Keratinocyte (primary cell): ENCODE results near the gene BRAT1. TPM values are rescaled to one million over a fixed set of nuclear protein-coding genes. Genes with fewer than 3 reads are reported as not detected.

Source experiments
- DNase-seq: peaks from one replicate; pipeline ENCODE4 v3.0.0-alpha.2; 2011; ENCODE audit warnings: low read depth, missing footprints, low spot score
- FAIRE-seq: peaks from 2 replicates; lab custom pipeline; 2011; peaks lifted over from hg19 to GRCh38; lab: Jason Lieb, UNC
- H2AFZ ChIP-seq: 2 replicates; pipeline ENCODE4 v1.6.0; 2012; ENCODE audit warnings: low read length, control low read depth, inconsistent platforms; ENCODE audit not compliant: control insufficient read depth
- H3K27ac ChIP-seq: 2 replicates; pipeline ENCODE4 v1.5.1; 2011; ENCODE audit warnings: low read length; ENCODE audit not compliant: control insufficient read depth, insufficient read depth
- H3K27me3 ChIP-seq: 3 replicates; pipeline ENCODE4 v1.6.0; 2011; ENCODE audit warnings: low read length; ENCODE audit not compliant: control insufficient read depth, insufficient read depth; ENCODE audit errors: extremely low read depth
- H3K36me3 ChIP-seq, 2 experiments: 2 replicates in 1 of 2; 3 replicates in 1 of 2; pipeline ENCODE4 v1.5.1; 2011; ENCODE audit warnings: low read length in 2 of 2, mild to moderate bottlenecking in 1 of 2; ENCODE audit not compliant: control insufficient read depth in 2 of 2, insufficient read depth in 2 of 2; ENCODE audit errors: extremely low read depth in 1 of 2
- H3K4me1 ChIP-seq: 3 replicates; pipeline ENCODE4 v1.5.1; 2011; ENCODE audit warnings: low read length; ENCODE audit not compliant: control insufficient read depth, insufficient read depth; ENCODE audit errors: extremely low read depth
- H3K4me2 ChIP-seq: 3 replicates; pipeline ENCODE4 v1.6.0; 2011; ENCODE audit warnings: low read depth, low read length; ENCODE audit not compliant: control insufficient read depth, insufficient read depth; ENCODE audit errors: extremely low read depth
- H3K4me3 ChIP-seq, 3 experiments: fragments of 200-600 bp in 1 of 3; sonication (generic) in 1 of 3; 2 replicates in 2 of 3; 3 replicates in 1 of 3; pipeline ENCODE4 v1.5.1; 2011 to 2016; ENCODE audit warnings: low read length in 3 of 3, mild to moderate bottlenecking in 3 of 3, control low read depth in 2 of 3, inconsistent platforms in 1 of 3, low read depth in 1 of 3, mixed read lengths in 1 of 3, mixed run types in 1 of 3, moderate library complexity in 1 of 3; ENCODE audit not compliant: control insufficient read depth in 2 of 3, insufficient read depth in 2 of 3; ENCODE audit errors: extremely low read depth in 1 of 3
- H3K79me2 ChIP-seq: 2 replicates; pipeline ENCODE4 v1.6.0; 2012; ENCODE audit warnings: low read length; ENCODE audit not compliant: control insufficient read depth, insufficient read depth
- H3K9ac ChIP-seq: 3 replicates; pipeline ENCODE4 v1.6.0; 2011; ENCODE audit warnings: low read length; ENCODE audit not compliant: control insufficient read depth, insufficient read depth; ENCODE audit errors: extremely low read depth
- H3K9me1 ChIP-seq: 3 replicates; pipeline ENCODE4 v1.6.0; 2011; ENCODE audit warnings: low read length; ENCODE audit not compliant: control insufficient read depth, insufficient read depth; ENCODE audit errors: extremely low read depth
- H3K9me3 ChIP-seq: 2 replicates; pipeline ENCODE4 v1.5.1; 2012; ENCODE audit warnings: low read depth, low read length; ENCODE audit not compliant: control insufficient read depth
- H4K20me1 ChIP-seq: 3 replicates; pipeline ENCODE4 v1.6.0; 2011; ENCODE audit warnings: low read length; ENCODE audit not compliant: control insufficient read depth, insufficient read depth; ENCODE audit errors: extremely low read depth
- CTCF ChIP-seq, 3 experiments: IDR thresholded peaks in 1 of 3; conservative IDR thresholded peaks in 1 of 3; optimal IDR thresholded peaks in 1 of 3; 2 replicates in 2 of 3; 3 replicates in 1 of 3; pipeline versions ENCODE3 to v1.5.1; 2011; ENCODE audit warnings: low read length in 3 of 3, mild to moderate bottlenecking in 3 of 3, moderate library complexity in 2 of 3, control low read depth in 1 of 3, inconsistent platforms in 1 of 3; ENCODE audit not compliant: insufficient read depth in 2 of 3; ENCODE audit errors: extremely low read depth in 1 of 3
- EZH2 ChIP-seq: IDR thresholded peaks from one replicate; pipeline ENCODE4 v1.6.1; 2012; ENCODE audit warnings: inconsistent platforms, mild to moderate bottlenecking, low read length, moderate library complexity
- dilution Hi-C: fragments of 300-500 bp; cut with MboI; formaldehyde crosslinking; loops from one replicate; pipeline ENCODE4 v1.7.0; 2020; ENCODE audit warnings: low sequenced_read_pairs; ENCODE audit not compliant: extremely low pct_ligation_motif_present
- polyA plus RNA-seq, 5 experiments: library from polyadenylated mRNA; depleted of rRNA in 3 of 5; stranded (reverse) in 3 of 5; stranded (forward) in 1 of 5; unstranded in 1 of 5; fragments of >200 nt; gene quantifications; 1 replicate in 1 of 5; 2 replicates in 3 of 5; 3 replicates in 1 of 5; pipeline versions ENCODE4 v1.2.1 to v1.2.3, GENCODE V29; 2011 to 2012; ENCODE audit warnings: missing spikeins in 2 of 5, low read depth in 1 of 5, low replicate concordance in 1 of 5

The BRAT1 gene
- polyA plus RNA-seq, 1 donor (not counting 4 experiments of a cell fraction or from before 2014, with no cell fraction given) = 6.4 TPM

DNA sequence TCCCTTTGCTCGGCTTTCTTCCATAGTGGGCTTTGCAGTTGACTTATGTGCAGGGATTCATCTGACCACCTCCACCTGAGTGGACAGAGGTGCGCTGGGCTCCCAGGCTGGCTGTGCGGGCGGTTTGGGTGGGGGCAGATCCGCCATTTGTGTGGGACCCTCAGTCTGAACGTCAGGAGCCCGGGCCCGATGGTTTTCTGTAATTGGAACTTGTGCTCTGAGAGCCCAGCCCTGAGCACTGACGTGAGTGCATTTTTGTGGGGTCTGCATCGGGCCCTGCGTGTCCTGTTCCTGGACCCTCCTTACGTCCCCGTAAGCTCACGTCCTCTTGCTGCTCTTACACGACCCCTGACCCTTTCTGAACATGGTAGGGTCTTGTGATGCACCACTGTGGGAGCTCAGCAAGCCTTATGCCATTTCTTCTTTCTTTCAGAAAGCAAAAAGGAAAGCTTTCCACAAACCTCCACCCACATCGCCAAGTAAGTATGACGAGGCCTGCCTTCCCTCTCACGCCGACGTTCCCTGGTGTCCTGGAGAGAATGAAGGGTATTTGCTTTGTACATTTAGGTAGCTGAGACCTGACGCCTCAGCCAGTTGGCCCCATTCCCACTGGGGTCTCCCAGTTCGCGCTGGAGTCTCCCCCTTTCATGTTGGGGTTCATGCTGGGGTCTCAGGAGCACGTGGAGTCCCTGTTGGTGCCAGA, 13.3 kb upstream of the BRAT1 start:
- TF ChIP-seq EZH2 (no peak), CTCF (optimal IDR thresholded peaks at IDR 0.05 in 1 of 3, IDR thresholded peaks at IDR 0.05 in 1 of 3, conservative IDR thresholded peaks at IDR 0.05 in 1 of 3; ENCODE audit: extremely low read depth in 1 of 3, insufficient read depth in 2 of 3, low read length in 3 of 3) (no peak)
- FAIRE-seq = no peak

DNA sequence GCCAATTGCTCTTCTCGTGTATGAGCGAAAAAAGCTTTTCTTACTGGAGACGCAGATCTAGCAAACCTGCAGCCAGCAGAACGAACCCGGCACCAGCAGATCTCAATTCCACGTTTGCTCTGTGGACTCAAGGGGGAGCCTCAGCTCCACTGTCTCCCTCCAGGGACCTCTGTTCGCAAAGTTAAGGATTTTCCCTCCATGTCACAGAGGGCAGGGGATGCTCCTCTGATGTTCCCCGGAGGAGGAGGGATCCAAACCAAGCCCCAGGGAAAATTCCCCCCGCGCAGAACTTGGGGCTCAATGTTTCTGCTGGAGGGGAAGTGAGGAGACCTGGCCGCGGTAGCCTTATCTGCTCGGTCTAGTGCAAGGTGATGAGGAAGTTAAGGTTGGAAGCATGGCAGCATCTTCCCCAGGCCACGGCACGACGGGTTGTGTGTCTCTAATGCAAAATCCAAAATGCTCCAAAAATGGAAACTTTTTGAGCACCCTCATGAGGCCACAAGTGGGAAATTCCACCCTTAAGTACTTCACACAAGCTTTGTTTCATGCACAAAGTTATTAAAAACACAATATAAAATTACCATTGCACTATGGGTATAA, 12.5 kb upstream of the BRAT1 start:
- peaks cover 7% of the 10 kb centered on the region for H3K79me2 ChIP-seq
- no peak overlapping the region for H3K4me3 ChIP-seq
- peaks cover 2 to 7% of the 10 kb centered on the region in 2 experiments for H3K36me3 ChIP-seq
- H3K4me2 ChIP-seq = no peak overlapping the region
- H3K9ac ChIP-seq = no peak overlapping the region
- dilution Hi-C loops = no loop called here
- H3K9me1 ChIP-seq = no peaks in the 10 kb centered on the region
- TF ChIP-seq EZH2 (no peak), CTCF (optimal IDR thresholded peaks at IDR 0.05 in 1 of 3, IDR thresholded peaks at IDR 0.05 in 1 of 3, conservative IDR thresholded peaks at IDR 0.05 in 1 of 3; ENCODE audit: extremely low read depth in 1 of 3, insufficient read depth in 2 of 3, low read length in 3 of 3) (peak in 2 of 3 experiments; percentile 15 to 44)
- H2AFZ ChIP-seq = no peak overlapping the region
- H4K20me1 ChIP-seq = peaks cover 4% of the 10 kb centered on the region
- DNase-seq (no peak), FAIRE-seq (no peak)
- peaks cover 10% of the 10 kb centered on the region for H3K4me1 ChIP-seq
- no peak overlapping the region for H3K27ac ChIP-seq
- H3K9me3 ChIP-seq = no peaks in the 10 kb centered on the region
- no peaks in the 10 kb centered on the region for H3K27me3 ChIP-seq

More for the DNA sequence above, 13.3 kb upstream of the BRAT1 start:
- no peak overlapping the region for H3K4me3 ChIP-seq
- no peak overlapping the region for H3K4me2 ChIP-seq
- peaks cover 4% of the 10 kb centered on the region for H4K20me1 ChIP-seq
- peaks cover 5% of the 10 kb centered on the region for H3K79me2 ChIP-seq
- no peak for DNase-seq
- no peak overlapping the region for H2AFZ ChIP-seq
- peaks cover 6 to 9% of the 10 kb centered on the region in 2 experiments for H3K36me3 ChIP-seq
- dilution Hi-C loops = no loop called here
- H3K27me3 ChIP-seq = no peaks in the 10 kb centered on the region
- peaks cover 10% of the 10 kb centered on the region for H3K4me1 ChIP-seq
- H3K9me1 ChIP-seq = no peaks in the 10 kb centered on the region
- H3K9me3 ChIP-seq = no peaks in the 10 kb centered on the region
- no peak overlapping the region for H3K9ac ChIP-seq
- H3K27ac ChIP-seq = no peak overlapping the region
